ENCODE data around the gene REV3L. TPM values are rescaled to one million over a fixed set of nuclear protein-coding genes. Genes with fewer than 3 reads are reported as not detected.
A peak's percentile ranks its signal among the peaks of the same experiment; 100 is the strongest.

Gene REV3L
- total and polyA plus RNA-seq, 9 of the 15 experiments (the other 6 are each of a cell fraction or from before 2014, with no cell fraction given) = 5.5 to 24.4 (median 14.4) TPM

DNA sequence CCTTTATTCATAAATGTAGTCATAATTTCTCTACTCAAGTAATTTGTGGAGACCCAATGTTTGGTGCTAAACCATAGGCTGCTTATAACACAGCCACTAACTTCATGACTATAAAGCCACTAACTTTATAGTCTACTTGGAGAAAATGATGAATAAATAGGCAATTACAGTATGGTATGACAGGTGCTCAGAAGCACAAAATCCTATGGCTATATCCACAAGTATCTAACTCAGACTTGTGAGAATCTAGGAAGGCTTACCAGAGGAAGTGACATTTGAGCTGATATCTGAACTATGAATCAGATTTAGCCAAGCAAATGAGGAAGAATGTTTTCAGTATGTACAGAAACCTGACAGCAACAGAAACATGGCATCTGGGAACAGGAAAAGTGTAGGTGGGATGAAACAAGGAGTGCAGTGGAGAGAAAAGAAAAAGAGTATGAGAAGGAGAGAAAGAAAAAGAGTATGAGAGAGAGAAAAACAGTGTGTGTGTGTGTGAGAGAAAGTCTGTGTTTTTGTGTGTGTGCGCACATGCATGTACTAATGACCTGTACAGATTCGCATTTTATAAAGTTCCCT is 59.9 kb downstream of the REV3L start:
- in situ Hi-C loops (cut with MboI) (no loop called here), intact Hi-C loops (cut with micrococcal nuclease) (no loop called here)
- H2AFZ ChIP-seq (ENCODE audit: low read depth, low read length) = no peak overlapping the region
- no peak overlapping the region for H3K9ac ChIP-seq (ENCODE audit: insufficient read depth in 1 of 2, low read depth in 2 of 2, low read length in 2 of 2)
- ATAC-seq = no peak; the same call in 2 of the 3 replicates
- no peak for FAIRE-seq
- no TSS peak for BruUV-seq (replicated peaks)
- no peaks in the 10 kb centered on the region for H3K36me3 ChIP-seq (ENCODE audit: control insufficient read depth, insufficient read depth, low read length)
- H3K27ac ChIP-seq (ENCODE audit: extremely low read depth, low read depth, low read length) = no peak overlapping the region
- no peak overlapping the region for H3K4me3 ChIP-seq
- peaks cover 17 to 22% of the 10 kb centered on the region in 2 experiments for H3K4me1 ChIP-seq (replicated peaks in 1 of 2; ENCODE audit: control insufficient read depth in 2 of 2, insufficient read depth in 2 of 2, low read length in 2 of 2)
- no peak overlapping the region for H3K4me2 ChIP-seq (ENCODE audit: insufficient read depth, low read length)
- ChIA-PET POLR2A (interaction anchor here (1.5 kb wide), 1 partner anchor 28 kb away, joined by 3 read pairs; no protein-coding TSS in a partner anchor), CTCF (ENCODE audit: low intra/inter-chr PET ratio) (no interaction called here)
- no peaks in the 10 kb centered on the region for H3K9me3 ChIP-seq (replicated peaks; ENCODE audit: control insufficient read depth, insufficient read depth, low read depth, low read length)
- 71% methylated on average over 2 of the region's 2 CpGs for WGBS (ENCODE audit: insufficient coverage, low coverage, missing lambda C conversion rate)
- no peak for DNase-seq (ENCODE audit: extremely low read depth in 1 of 4, low spot score in 3 of 4)
- no peaks in the 10 kb centered on the region for H4K20me1 ChIP-seq (replicated peaks; ENCODE audit: control insufficient read depth, insufficient read depth, low read length)
- no peaks in the 10 kb centered on the region for H3K9me1 ChIP-seq (ENCODE audit: control insufficient read depth, insufficient read depth, low read length)
- H3K27me3 ChIP-seq (ENCODE audit: control insufficient read depth in 2 of 2, insufficient read depth in 2 of 2, low read length in 2 of 2) = no peaks in the 10 kb centered on the region
- H3K79me2 ChIP-seq (ENCODE audit: control insufficient read depth, insufficient read depth, low read length) = peaks cover 74% of the 10 kb centered on the region
- TF ChIP-seq SUPT5H (IDR thresholded peaks at IDR 0.05) = no peak
- no peak for TF ChIP-seq ZNF174 (CRISPR knock-in tag; IDR thresholded peaks at IDR 0.05)
- TF ChIP-seq SMARCE1 (IDR thresholded peaks at IDR 0.05) = peak; percentile 25; the same call in 1 of the 2 replicates
- TF ChIP-seq ZBTB8A (IDR thresholded peaks at IDR 0.05; ENCODE audit: partially characterized antibody) = no peak
- peak; percentile 86; the same call in 1 of the 2 replicates for TF ChIP-seq SMARCA5 (IDR thresholded peaks at IDR 0.05)
- no peak for TF ChIP-seq RNF2 (IDR thresholded peaks at IDR 0.05)
- no peak for TF ChIP-seq SRSF1 (IDR thresholded peaks at IDR 0.05; ENCODE audit: low read depth, low read length)
- TF ChIP-seq FOXK2 (conservative IDR thresholded peaks at IDR 0.05 in 1 of 2, IDR thresholded peaks at IDR 0.05 in 1 of 2; ENCODE audit: low read depth in 2 of 2) = 0 out of 4 replicates have a peak, but pooled peaks of 1 of the 2 experiments have one; percentile 25
- 0 out of 2 replicates have a peak, but pooled peaks have one; percentile 47 for TF ChIP-seq LARP7 (IDR thresholded peaks at IDR 0.05)
- TF ChIP-seq FOXP1 (CRISPR knock-in tag; IDR thresholded peaks at IDR 0.05) = no peak
- TF ChIP-seq, protein P1, sequence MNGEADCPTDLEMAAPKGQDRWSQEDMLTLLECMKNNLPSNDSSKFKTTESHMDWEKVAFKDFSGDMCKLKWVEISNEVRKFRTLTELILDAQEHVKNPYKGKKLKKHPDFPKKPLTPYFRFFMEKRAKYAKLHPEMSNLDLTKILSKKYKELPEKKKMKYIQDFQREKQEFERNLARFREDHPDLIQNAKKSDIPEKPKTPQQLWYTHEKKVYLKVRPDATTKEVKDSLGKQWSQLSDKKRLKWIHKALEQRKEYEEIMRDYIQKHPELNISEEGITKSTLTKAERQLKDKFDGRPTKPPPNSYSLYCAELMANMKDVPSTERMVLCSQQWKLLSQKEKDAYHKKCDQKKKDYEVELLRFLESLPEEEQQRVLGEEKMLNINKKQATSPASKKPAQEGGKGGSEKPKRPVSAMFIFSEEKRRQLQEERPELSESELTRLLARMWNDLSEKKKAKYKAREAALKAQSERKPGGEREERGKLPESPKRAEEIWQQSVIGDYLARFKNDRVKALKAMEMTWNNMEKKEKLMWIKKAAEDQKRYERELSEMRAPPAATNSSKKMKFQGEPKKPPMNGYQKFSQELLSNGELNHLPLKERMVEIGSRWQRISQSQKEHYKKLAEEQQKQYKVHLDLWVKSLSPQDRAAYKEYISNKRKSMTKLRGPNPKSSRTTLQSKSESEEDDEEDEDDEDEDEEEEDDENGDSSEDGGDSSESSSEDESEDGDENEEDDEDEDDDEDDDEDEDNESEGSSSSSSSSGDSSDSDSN (IDR thresholded peaks at IDR 0.05; ENCODE audit: borderline replicate concordance in 1 of 2, low read depth in 2 of 2, low read length in 2 of 2) = no peak
- TF ChIP-seq, protein P2, sequence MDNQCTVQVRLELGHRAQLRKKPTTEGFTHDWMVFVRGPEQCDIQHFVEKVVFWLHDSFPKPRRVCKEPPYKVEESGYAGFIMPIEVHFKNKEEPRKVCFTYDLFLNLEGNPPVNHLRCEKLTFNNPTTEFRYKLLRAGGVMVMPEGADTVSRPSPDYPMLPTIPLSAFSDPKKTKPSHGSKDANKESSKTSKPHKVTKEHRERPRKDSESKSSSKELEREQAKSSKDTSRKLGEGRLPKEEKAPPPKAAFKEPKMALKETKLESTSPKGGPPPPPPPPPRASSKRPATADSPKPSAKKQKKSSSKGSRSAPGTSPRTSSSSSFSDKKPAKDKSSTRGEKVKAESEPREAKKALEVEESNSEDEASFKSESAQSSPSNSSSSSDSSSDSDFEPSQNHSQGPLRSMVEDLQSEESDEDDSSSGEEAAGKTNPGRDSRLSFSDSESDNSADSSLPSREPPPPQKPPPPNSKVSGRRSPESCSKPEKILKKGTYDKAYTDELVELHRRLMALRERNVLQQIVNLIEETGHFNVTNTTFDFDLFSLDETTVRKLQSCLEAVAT (IDR thresholded peaks at IDR 0.05) = 0 out of 4 replicates have a peak, but pooled peaks of 1 of the 2 experiments have one; percentile 30
- TF ChIP-seq ZFP36 (IDR thresholded peaks at IDR 0.05; ENCODE audit: low read depth, low read length, partially characterized antibody) = peak; percentile 93
